ENCODE data around the gene PDE4B.
A peak's percentile ranks its signal among the peaks of the same experiment; 100 is the strongest.

The PDE4B gene

DNA sequence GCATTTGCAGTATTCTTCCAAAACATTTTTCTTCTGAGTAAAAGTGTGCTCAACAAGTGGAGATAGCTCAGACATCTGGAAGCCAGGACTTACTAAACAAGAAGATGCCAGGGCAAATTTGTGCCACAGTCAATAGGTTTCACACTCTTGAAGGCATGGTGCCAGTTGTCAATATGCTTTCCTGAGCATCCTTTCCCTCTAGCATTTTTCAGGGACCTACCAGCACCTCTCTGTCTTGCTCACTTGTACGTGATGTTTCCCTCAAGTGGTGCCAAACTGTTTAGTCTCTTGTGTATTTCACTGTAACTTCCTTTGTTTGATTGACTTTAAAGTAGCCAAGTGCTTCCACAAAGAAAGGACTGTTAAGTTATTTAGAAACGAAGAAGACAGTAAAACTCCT, 547.2 kb downstream of the PDE4B start:
- Histone ChIP-seq H3K27me3 (replicated peaks; ENCODE audit: control insufficient read depth, insufficient read depth, low read length) (no peaks in the 10 kb centered on the region), H3K4me3 (replicated peaks; ENCODE audit: low read depth, low read length) (peak overlapping the region; percentile 34; the same call in 1 of the 2 replicates), H3K36me3 (ENCODE audit: control insufficient read depth, insufficient read depth, low read length) (no peaks in the 10 kb centered on the region)
- TF ChIP-seq, protein P1, sequence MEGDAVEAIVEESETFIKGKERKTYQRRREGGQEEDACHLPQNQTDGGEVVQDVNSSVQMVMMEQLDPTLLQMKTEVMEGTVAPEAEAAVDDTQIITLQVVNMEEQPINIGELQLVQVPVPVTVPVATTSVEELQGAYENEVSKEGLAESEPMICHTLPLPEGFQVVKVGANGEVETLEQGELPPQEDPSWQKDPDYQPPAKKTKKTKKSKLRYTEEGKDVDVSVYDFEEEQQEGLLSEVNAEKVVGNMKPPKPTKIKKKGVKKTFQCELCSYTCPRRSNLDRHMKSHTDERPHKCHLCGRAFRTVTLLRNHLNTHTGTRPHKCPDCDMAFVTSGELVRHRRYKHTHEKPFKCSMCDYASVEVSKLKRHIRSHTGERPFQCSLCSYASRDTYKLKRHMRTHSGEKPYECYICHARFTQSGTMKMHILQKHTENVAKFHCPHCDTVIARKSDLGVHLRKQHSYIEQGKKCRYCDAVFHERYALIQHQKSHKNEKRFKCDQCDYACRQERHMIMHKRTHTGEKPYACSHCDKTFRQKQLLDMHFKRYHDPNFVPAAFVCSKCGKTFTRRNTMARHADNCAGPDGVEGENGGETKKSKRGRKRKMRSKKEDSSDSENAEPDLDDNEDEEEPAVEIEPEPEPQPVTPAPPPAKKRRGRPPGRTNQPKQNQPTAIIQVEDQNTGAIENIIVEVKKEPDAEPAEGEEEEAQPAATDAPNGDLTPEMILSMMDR (IDR thresholded peaks at IDR 0.05; ENCODE audit: insufficient read depth, low read length, poor library complexity, severe bottlenecking) = no peak
- no peak for DNase-seq (ENCODE audit: extremely low read depth, insufficient read length)

DNA sequence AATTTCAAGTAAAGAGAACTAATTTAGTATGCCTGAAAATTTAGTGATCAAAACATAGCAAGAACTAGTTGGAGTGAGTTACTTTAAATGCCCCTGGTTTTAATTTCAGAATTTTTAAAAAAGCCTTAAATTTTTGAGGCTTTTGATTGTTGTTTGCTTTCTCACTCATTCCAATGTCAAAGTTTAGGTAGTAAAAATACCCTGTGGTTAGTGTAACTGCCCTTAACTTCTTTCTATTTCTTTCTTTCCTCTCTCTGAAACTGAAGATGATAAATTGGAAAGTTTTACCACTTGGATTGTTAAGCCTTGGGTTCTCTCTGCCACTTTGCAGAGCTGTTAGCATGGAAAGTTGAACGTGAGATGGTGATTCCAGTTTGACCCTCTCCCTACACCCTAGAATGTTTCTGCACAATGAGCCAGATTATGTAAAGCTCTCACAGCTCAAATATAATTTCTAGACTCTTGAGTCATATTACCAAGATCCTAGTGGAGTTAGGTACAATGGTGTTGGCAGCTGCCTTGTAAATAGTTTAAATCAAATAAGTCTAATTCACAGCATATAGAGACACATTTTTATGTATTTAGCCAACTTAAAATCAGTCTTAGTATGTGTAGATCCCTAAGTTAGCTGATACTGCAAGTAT, 548.9 kb downstream of the PDE4B start:
- TF ChIP-seq, protein P1 (IDR thresholded peaks at IDR 0.05; ENCODE audit: insufficient read depth, low read length, poor library complexity, severe bottlenecking) = no peak
- no peaks in the 10 kb centered on the region for H3K27me3 ChIP-seq (replicated peaks; ENCODE audit: control insufficient read depth, insufficient read depth, low read length)
- no peaks in the 10 kb centered on the region for H3K36me3 ChIP-seq (ENCODE audit: control insufficient read depth, insufficient read depth, low read length)
- no peak overlapping the region for H3K4me3 ChIP-seq (replicated peaks; ENCODE audit: low read depth, low read length)
- DNase-seq (ENCODE audit: extremely low read depth, insufficient read length) = no peak

DNA sequence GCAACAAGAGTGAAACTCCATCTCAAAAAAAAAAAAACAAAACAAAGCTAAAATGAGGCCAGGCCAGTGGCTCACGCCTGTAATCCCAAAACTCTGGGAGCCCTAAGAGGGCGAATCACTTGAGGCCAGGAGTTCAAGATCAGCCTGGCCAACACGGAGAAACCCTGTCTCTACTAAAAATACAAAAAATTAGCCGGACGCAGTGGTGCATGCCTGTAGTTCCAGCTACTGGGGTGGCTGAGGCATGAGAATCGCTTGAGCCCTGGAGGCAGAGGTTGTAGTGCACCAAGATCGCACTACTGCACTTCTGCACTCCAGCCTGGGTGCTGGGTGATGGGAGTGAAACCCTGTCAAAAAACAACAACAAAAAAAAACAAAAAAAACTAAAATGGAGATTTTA, 550.0 kb downstream of the PDE4B start:
- no peak overlapping the region for H3K4me3 ChIP-seq (replicated peaks; ENCODE audit: low read depth, low read length)
- DNase-seq (ENCODE audit: extremely low read depth, insufficient read length) = no peak
- no peaks in the 10 kb centered on the region for H3K27me3 ChIP-seq (replicated peaks; ENCODE audit: control insufficient read depth, insufficient read depth, low read length)
- H3K36me3 ChIP-seq (ENCODE audit: control insufficient read depth, insufficient read depth, low read length) = no peaks in the 10 kb centered on the region
- TF ChIP-seq, protein P1 (IDR thresholded peaks at IDR 0.05; ENCODE audit: insufficient read depth, low read length, poor library complexity, severe bottlenecking) = no peak

DNA sequence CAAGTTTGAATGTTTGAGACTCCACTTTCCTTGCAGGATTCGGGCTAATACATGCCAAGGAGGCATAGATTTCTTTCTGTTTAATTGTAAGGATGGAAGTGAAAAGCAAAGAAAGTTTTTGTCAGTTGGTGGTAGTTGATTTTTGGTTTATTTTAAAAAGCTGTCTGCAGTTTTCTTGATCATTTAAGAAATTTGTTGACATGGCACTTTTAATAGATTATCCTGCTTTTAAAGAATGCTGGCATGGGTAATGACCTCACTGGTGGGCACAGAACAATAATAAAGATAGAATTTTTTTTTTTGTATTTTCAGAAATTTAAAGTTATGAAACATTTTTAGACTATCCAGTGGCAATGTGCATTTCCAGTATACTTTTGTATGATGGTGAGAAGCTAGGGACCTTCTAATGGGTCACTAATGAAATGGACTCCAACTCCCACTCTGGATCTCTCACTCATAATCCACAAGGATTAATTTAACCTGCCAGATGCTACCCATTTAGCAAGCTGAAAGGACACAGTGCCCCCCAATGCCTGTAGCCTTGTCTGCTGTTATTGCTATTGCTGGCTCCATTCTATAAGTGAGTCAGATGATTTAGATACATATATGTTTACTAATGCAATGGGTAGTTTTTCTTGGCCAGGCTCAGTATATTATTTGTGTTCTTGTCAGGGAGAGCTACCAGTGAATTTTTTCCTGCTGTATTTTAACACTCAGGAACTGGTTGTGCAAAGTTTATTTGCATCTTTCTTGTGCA, 551.1 kb downstream of the PDE4B start:
- DNase-seq (ENCODE audit: extremely low read depth, insufficient read length) = no peak
- H3K36me3 ChIP-seq (ENCODE audit: control insufficient read depth, insufficient read depth, low read length) = no peaks in the 10 kb centered on the region
- no peak overlapping the region for H3K4me3 ChIP-seq (replicated peaks; ENCODE audit: low read depth, low read length)
- TF ChIP-seq, protein P1 (IDR thresholded peaks at IDR 0.05; ENCODE audit: insufficient read depth, low read length, poor library complexity, severe bottlenecking) = peak; percentile 20
- H3K27me3 ChIP-seq (replicated peaks; ENCODE audit: control insufficient read depth, insufficient read depth, low read length) = no peaks in the 10 kb centered on the region

DNA sequence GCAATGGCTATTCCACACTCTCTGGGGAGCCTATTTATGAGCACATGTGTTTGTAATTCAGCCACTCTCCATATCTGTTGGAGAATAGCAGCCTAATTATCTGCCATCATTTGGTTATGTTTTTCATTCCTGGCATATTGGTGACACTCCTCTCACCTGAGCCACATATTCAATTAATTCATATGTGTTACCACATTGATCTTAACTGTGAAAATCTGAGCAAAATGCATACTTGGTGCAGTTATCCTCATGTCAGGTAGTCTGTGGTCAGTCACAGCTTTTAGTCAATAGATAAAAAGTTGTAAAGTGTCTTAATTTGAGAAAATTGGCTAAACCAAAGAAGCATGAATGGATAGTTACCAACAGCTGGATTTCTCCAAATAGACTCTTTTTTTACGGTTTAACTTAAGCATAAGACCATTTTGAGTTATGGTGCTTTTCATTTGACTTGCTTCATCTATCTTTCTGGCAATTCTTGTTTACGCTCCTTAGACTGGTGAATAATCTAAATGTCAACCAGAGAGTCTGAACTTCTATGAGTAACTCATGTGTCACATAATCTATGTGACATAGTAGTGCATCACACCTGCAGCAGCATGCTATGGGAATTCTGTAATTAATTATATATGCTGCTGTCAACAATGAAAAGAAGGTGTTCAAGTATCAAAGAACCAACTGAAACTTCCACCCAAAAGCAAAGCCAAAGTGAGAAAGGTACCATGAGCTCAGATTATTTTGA, 553.5 kb downstream of the PDE4B start:
- Histone ChIP-seq H3K4me3 (replicated peaks; ENCODE audit: low read depth, low read length) (no peak overlapping the region), H3K36me3 (ENCODE audit: control insufficient read depth, insufficient read depth, low read length) (no peaks in the 10 kb centered on the region), H3K27me3 (replicated peaks; ENCODE audit: control insufficient read depth, insufficient read depth, low read length) (no peaks in the 10 kb centered on the region)
- no peak for DNase-seq (ENCODE audit: extremely low read depth, insufficient read length)
- TF ChIP-seq, protein P1 (IDR thresholded peaks at IDR 0.05; ENCODE audit: insufficient read depth, low read length, poor library complexity, severe bottlenecking) = no peak
